IPS-20b (cell line): ENCODE data around the gene NID1.

ENCODE experiments used
- H3K27ac ChIP-seq: one replicate; pipeline ENCODE4 v1.5.1; 2013; ENCODE audit warnings: low read length
- H3K27me3 ChIP-seq: 2 replicates; pipeline ENCODE4 v1.6.1; 2013; ENCODE audit warnings: mild to moderate bottlenecking, low read length, inconsistent platforms; ENCODE audit not compliant: insufficient read depth
- H3K36me3 ChIP-seq: 2 replicates; pipeline ENCODE4 v1.6.1; 2013; ENCODE audit warnings: low read depth, mild to moderate bottlenecking, inconsistent platforms, low read length, moderate library complexity; ENCODE audit not compliant: insufficient read depth
- H3K4me1 ChIP-seq: 2 replicates; pipeline ENCODE4 v1.6.1; 2013; ENCODE audit warnings: mild to moderate bottlenecking, control low read depth, inconsistent platforms, low read length, moderate library complexity; ENCODE audit not compliant: insufficient read depth
- H3K4me3 ChIP-seq: 2 replicates; pipeline ENCODE4 v1.5.1; 2013; ENCODE audit warnings: mild to moderate bottlenecking, low read length, inconsistent platforms
- H3K9ac ChIP-seq: 2 replicates; pipeline ENCODE4 v1.6.1; 2013; ENCODE audit warnings: low read depth, mild to moderate bottlenecking, inconsistent platforms, low read length, moderate library complexity
- H3K9me3 ChIP-seq: 2 replicates; pipeline ENCODE4 v1.6.1; 2013; ENCODE audit warnings: mild to moderate bottlenecking, low read depth, low read length, inconsistent platforms; ENCODE audit not compliant: insufficient read depth

Gene NID1, protein sequence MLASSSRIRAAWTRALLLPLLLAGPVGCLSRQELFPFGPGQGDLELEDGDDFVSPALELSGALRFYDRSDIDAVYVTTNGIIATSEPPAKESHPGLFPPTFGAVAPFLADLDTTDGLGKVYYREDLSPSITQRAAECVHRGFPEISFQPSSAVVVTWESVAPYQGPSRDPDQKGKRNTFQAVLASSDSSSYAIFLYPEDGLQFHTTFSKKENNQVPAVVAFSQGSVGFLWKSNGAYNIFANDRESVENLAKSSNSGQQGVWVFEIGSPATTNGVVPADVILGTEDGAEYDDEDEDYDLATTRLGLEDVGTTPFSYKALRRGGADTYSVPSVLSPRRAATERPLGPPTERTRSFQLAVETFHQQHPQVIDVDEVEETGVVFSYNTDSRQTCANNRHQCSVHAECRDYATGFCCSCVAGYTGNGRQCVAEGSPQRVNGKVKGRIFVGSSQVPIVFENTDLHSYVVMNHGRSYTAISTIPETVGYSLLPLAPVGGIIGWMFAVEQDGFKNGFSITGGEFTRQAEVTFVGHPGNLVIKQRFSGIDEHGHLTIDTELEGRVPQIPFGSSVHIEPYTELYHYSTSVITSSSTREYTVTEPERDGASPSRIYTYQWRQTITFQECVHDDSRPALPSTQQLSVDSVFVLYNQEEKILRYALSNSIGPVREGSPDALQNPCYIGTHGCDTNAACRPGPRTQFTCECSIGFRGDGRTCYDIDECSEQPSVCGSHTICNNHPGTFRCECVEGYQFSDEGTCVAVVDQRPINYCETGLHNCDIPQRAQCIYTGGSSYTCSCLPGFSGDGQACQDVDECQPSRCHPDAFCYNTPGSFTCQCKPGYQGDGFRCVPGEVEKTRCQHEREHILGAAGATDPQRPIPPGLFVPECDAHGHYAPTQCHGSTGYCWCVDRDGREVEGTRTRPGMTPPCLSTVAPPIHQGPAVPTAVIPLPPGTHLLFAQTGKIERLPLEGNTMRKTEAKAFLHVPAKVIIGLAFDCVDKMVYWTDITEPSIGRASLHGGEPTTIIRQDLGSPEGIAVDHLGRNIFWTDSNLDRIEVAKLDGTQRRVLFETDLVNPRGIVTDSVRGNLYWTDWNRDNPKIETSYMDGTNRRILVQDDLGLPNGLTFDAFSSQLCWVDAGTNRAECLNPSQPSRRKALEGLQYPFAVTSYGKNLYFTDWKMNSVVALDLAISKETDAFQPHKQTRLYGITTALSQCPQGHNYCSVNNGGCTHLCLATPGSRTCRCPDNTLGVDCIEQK

DNA sequence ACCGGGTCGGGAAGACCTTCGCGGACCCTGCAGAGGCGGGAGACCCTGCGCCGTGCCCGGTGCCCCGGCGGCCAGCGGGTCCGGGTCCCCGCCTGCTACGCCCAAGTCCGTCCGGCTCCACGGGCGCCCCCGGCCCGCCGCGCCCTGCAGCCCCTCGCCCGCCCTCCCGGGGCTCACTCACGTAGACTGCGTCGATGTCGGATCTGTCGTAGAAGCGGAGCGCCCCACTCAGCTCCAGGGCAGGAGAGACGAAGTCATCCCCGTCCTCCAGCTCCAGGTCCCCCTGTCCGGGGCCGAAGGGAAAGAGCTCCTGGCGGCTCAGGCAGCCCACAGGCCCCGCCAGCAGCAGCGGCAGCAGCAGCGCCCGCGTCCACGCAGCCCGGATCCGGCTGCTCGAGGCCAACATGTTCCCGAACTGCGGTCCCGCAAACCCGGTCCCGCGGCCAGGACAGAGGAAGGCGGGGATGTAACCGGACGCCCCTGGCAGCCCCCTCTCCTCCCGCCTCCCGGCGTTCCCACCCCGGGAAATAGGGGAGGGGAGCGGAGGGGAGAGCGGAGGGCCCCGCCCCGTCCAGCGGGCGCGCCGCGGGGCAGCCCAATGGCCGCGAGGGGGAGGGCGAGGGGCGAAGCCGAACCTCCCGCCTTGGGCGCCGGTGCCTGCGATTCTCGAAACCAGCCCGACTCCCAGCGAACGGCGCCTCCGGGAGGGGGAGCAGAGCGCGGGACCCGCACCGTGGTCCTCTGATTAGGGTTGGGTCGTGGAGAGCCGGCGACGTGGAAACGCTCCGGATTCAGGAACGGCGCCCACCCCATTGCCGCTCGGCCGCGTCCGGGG, at the start of gene NID1:
Gene NID1 (minus strand): TSS at position 417 of the 835 bp plus-strand sequence. CDS start 11 bp downstream, at position 406.
- Histone ChIP-seq H3K27me3 (peaks cover 60% of the 10 kb centered on the region), H3K9ac (peak within 1 kb of the TSS; percentile 73), H3K4me1 (peaks cover 3% of the 10 kb centered on the region; the same call in 1 of the 2 replicates), H3K9me3 (no peaks in the 10 kb centered on the region), H3K4me3 (peak within 1 kb of the TSS; percentile 85), H3K27ac (no peak within 1 kb of the TSS), H3K36me3 (no peaks in the 10 kb centered on the region)

DNA sequence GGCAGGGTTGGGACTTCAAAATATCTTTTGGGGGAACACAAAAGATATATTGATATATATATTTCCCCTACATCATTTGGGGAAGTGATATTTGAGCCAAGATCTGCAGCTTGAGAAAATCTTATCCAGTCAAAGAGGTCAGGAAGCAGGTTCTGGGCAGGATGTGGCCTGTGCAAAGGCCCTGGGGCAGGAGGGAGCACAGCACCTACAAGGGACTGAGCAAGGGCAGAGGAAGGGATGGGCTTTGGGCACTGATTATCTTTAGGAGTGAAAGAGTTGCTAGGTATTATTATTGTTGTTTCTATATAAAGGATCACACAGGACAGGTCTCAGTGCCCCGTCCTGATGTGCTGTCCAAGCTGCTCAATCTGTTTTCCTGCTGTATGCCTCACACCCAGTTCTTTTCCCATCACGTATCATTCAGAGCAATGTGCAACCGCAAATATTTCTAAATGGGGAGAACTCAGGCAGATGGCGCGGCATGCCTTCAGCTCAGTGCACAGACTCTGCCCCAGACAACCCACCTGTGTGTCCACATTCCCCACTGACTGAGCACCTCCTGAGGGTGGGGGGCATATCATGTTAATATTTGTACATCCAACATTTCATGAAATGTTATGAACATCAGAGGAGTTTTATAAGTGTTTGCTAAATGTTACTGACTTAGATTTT, 49.3 kb upstream of the NID1 start:
- Histone ChIP-seq H3K9ac (no peak overlapping the region), H3K9me3 (no peaks in the 10 kb centered on the region), H3K27ac (no peak overlapping the region), H3K4me3 (no peak overlapping the region), H3K27me3 (no peaks in the 10 kb centered on the region), H3K36me3 (no peaks in the 10 kb centered on the region), H3K4me1 (no peaks in the 10 kb centered on the region)

DNA sequence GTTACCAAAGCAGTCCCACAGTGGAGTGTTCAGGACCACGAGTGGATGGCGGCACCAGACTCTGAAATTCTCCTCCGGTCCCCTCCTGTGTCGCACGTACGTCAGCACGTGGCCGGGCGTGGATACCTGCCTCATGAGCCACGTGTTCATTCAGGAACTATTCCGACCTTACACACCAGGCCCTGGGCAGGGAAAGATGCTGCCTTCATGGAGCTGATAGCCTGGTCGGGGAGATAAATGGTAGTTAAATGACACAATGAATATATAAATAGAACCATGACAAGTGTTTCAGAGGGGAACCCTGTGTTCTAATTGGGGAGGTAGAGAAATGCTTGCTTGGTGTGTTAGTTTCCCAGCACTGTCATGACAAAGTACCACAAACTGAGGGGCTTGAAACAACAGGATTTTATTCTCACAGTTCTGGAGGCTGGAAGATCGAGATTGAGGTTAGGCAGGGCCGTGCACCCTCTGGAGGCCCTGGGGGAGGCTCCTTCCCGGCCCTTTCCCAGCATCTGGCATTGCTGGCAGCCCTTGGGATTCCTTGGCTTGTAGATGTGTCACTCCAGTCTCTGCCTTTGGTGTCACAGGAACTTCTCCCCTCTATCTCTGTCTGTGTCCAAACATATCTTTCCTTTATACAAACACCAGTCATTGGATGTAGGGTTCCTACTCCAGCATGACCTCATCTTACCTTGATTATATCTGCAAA, 48.6 kb upstream of the NID1 start:
- H3K36me3 ChIP-seq: no peaks in the 10 kb centered on the region
- no peaks in the 10 kb centered on the region for H3K4me1 ChIP-seq
- H3K27ac ChIP-seq: no peak overlapping the region
- H3K9me3 ChIP-seq: no peaks in the 10 kb centered on the region
- no peak overlapping the region for H3K4me3 ChIP-seq
- no peak overlapping the region for H3K9ac ChIP-seq
- no peaks in the 10 kb centered on the region for H3K27me3 ChIP-seq

DNA sequence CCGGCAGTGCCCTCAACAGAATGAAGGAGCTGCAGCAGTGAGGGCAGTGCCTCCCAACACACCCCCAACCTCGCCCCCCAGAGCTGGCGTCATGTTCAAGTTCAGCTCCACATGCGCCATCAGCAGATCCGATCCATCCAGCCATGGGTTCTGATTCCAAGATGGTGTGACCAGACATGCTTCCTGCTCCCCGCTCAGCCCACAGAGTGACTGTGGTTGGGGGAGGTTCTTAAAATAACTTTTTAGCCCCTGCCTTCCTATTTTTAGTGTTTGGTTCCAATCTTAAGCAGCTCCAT, 47.4 kb upstream of the NID1 start:
- Histone ChIP-seq H3K27me3 (no peaks in the 10 kb centered on the region), H3K27ac (no peak overlapping the region), H3K36me3 (no peaks in the 10 kb centered on the region), H3K9ac (no peak overlapping the region), H3K4me1 (no peaks in the 10 kb centered on the region), H3K9me3 (no peaks in the 10 kb centered on the region), H3K4me3 (no peak overlapping the region)

DNA sequence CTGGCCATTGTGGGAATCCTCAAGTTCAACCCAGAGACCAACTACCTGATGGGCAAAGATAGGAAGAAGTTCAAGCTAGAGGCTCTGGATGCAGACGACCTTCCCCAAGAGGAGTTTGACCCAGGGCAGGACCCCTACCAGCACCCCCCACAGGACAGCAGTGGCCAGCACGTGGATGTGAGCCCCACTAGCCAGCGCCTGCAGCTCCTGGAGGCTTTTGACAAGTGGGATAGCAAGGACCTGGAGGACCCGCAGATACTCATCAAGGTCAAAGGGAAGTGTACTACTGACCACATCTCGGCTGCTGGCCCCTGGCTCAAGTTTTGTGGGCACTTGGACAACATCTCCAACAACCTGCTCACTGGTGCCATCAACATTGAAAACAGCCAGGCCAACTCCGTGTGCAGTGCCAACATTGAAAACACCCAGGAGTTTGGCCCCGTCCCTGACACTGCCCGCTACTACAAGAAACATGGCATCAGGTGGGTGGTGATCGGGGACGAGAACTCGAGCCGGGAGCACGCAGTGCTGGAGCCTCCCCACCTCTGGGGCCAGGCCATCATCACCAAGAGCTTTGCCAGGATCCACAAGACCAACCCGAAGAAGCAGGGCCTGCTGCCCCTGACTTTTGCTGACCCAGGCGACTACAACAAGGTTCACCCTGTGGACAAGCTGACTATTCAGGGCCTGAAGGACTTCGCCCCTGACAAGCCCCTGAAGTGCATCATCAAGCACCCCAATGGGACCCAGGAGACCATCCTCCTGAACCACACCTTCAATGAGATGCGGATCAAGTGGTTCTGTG, 46.8 kb upstream of the NID1 start:
- no peak overlapping the region for H3K4me3 ChIP-seq
- no peaks in the 10 kb centered on the region for H3K4me1 ChIP-seq
- H3K36me3 ChIP-seq: no peaks in the 10 kb centered on the region
- no peak overlapping the region for H3K9ac ChIP-seq
- H3K9me3 ChIP-seq: no peaks in the 10 kb centered on the region
- no peak overlapping the region for H3K27ac ChIP-seq
- no peaks in the 10 kb centered on the region for H3K27me3 ChIP-seq

DNA sequence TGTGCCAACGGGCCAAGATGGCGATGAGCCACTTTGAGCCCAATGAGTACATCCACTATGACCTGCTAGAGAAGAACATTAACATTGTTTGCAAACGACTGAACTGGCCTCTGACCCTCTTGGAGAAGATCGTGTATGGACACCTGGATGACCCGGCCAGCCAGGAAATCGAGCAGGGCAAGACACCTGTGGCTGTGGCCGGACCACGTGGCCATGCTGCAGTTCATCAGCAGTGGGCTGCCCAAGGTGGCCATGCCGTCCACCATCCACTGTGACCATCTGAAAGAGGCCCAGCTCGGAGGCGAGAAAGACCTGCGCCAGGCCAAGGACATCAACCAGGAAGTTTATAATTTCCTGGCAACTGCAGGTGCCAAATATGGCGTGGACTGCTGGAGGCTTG, 45.2 kb upstream of the NID1 start:
- no peaks in the 10 kb centered on the region for H3K36me3 ChIP-seq
- H3K27ac ChIP-seq: no peak overlapping the region
- H3K9ac ChIP-seq: no peak overlapping the region
- no peak overlapping the region for H3K4me3 ChIP-seq
- H3K4me1 ChIP-seq: no peaks in the 10 kb centered on the region
- H3K9me3 ChIP-seq: no peaks in the 10 kb centered on the region
- H3K27me3 ChIP-seq: no peaks in the 10 kb centered on the region

DNA sequence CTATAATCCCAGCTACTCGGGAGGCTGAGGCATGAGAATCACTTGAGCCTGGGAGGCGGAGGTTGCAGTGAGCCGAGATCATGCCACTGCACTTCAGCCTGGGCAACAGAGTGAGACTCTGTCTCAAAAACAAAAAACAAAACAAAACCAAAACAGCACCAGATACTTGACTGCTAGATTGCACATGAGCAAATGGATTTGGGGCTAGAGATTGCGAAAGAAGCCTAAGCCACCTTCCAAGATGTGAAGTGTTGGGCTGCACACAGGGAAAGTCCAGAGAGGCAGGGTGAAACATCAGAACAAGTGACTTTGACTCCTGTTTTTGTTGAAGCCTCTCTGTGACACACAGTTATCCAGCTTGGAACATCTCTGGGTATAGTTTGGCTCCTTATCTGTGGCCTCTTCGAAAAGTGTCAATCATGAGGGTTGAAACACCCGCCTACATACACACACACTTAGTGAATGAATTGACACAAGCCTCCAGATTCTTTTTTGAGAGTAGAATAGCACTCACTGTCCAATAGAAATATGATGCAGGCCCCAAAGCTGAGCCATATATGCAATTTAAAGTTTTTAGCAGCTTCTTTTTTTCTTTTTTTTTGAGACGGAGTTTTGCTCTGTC, 43.2 kb upstream of the NID1 start:
- peaks cover 10% of the 10 kb centered on the region for H3K27me3 ChIP-seq
- no peaks in the 10 kb centered on the region for H3K9me3 ChIP-seq
- H3K27ac ChIP-seq: no peak overlapping the region
- H3K36me3 ChIP-seq: no peaks in the 10 kb centered on the region
- H3K4me3 ChIP-seq: no peak overlapping the region
- H3K4me1 ChIP-seq: peaks cover 3% of the 10 kb centered on the region; the same call in 1 of the 2 replicates
- H3K9ac ChIP-seq: no peak overlapping the region

DNA sequence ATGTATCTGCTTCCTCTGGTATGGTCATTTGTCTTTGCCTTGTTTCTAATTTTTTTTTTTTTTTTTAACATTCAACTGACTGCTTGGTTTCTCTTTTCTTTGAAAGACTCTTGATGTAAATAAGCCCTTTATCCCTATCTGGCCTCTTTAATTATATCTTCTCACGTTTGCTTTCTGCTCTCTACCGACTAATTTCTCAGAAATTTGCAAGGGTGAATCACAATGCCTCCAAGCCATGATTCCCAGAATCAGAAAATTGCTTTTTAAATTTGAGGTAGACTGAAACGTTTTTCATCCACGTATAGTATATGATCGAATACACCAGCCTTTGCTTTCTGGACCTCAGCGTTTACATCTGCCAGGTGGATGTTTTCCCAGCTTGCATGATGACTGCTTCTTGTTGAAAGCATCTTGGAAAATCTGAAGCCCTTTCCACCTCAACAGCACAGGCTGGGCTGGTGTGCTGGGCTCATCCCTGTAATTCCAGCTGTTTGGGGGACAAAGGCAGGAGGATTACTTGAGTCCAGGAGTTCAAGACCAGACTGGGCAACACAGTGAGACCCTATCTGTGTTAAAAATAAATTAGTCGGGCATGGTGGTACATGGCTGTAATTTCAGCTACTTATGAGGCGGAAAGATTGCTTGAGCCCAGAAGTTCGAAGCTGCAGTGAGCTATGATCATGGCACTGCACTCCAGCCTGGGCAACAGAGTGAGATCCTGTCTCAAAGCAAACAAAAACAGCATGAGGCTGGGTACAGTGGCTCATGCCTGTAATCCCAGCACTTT, 42.4 kb upstream of the NID1 start:
- H3K36me3 ChIP-seq: no peaks in the 10 kb centered on the region
- H3K27ac ChIP-seq: no peak overlapping the region

DNA sequence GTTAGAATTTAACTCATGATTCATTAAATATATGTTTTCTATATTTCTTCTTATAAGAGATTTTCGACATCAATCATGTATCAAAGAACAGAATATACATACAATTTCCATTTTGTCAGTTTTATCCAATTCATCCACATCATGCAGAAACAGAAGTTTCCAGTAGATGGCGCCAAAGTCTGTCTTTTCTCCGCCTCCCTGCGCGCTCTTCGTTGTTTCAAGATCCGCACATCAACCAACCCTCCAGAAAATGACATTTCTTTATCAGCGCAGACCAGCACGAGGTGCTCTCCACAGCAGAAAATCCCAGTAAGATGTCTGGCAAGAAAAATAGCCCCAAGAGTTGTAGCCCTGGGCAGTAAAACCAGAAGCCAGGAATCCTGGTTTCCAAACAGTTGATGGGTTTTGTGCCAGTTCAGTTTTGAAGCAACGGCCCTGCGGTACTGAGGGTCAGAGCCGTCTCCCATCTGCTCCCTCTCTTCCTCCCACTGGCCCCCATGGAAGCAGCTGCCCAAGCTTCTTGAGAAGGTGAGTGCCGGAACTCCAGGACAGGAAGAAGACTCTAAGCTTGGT, 38.8 kb upstream of the NID1 start:
- Histone ChIP-seq H3K27ac (no peak overlapping the region), H3K36me3 (no peaks in the 10 kb centered on the region), H3K27me3 (peaks cover 10% of the 10 kb centered on the region), H3K4me1 (peaks cover 7% of the 10 kb centered on the region; the same call in 1 of the 2 replicates), H3K9ac (peak overlapping the region; percentile 23; the same call in 1 of the 2 replicates), H3K4me3 (no peak overlapping the region), H3K9me3 (no peaks in the 10 kb centered on the region)

More for the DNA sequence above, 42.4 kb upstream of the NID1 start:
- no peak overlapping the region for H3K9ac ChIP-seq
- peaks cover 10% of the 10 kb centered on the region for H3K27me3 ChIP-seq
- H3K9me3 ChIP-seq: no peaks in the 10 kb centered on the region
- H3K4me3 ChIP-seq: no peak overlapping the region
- H3K4me1 ChIP-seq: peaks cover 7% of the 10 kb centered on the region; the same call in 1 of the 2 replicates
